CD14-positive monocyte (primary cell): ENCODE data around the gene PIGL. TPM values are rescaled to one million over a fixed set of nuclear protein-coding genes. Genes with fewer than 3 reads are reported as not detected.

Experiments
- DNase-seq, 3 donors: peaks; one replicate each; pipeline ENCODE4 v3.0.0-alpha.2; 2011 to 2022
- H2AFZ ChIP-seq: 2 replicates; pipeline ENCODE4 v1.6.0; 2012; ENCODE audit warnings: mild to moderate bottlenecking, low read depth, low read length, inconsistent platforms; ENCODE audit not compliant: insufficient read depth, poor library complexity, severe bottlenecking
- H3K27ac ChIP-seq, 2 donors: 1 replicate in 1 of 2; 2 replicates in 1 of 2; pipeline ENCODE4 v1.5.1; 2012 to 2013; ENCODE audit warnings: low read length in 2 of 2, control low read depth in 1 of 2, inconsistent platforms in 1 of 2, low read depth in 1 of 2, mild to moderate bottlenecking in 1 of 2
- H3K27me3 ChIP-seq, 2 donors: one replicate each; pipeline versions ENCODE4 v1.6.0 to v1.6.1; 2011 to 2013; ENCODE audit warnings: low read length in 2 of 2; ENCODE audit not compliant: control insufficient read depth in 2 of 2, insufficient read depth in 2 of 2
- H3K36me3 ChIP-seq, 2 donors: replicated peaks in 1 of 2; 1 replicate in 1 of 2; 2 replicates in 1 of 2; pipeline versions ENCODE4 v1.5.1 to v1.6.1; 2012 to 2013; ENCODE audit warnings: low read length in 2 of 2, control low read depth in 1 of 2, inconsistent platforms in 1 of 2, mild to moderate bottlenecking in 1 of 2; ENCODE audit not compliant: insufficient read depth in 2 of 2, control insufficient read depth in 1 of 2
- H3K4me1 ChIP-seq, 2 donors: 1 replicate in 1 of 2; 2 replicates in 1 of 2; pipeline versions ENCODE4 v1.5.1 to v1.6.1; 2012 to 2013; ENCODE audit warnings: low read length in 2 of 2, control low read depth in 1 of 2, inconsistent platforms in 1 of 2, mild to moderate bottlenecking in 1 of 2, moderate library complexity in 1 of 2; ENCODE audit not compliant: insufficient read depth in 2 of 2, control insufficient read depth in 1 of 2
- H3K4me2 ChIP-seq: replicated peaks from 2 replicates; pipeline ENCODE3; 2012; ENCODE audit warnings: low read length, moderate library complexity, mild to moderate bottlenecking; ENCODE audit not compliant: poor library complexity, severe bottlenecking; ENCODE audit errors: extremely low read depth
- H3K4me3 ChIP-seq, 3 experiments: fragments of 200-600 bp in 1 of 3; sonication (generic) in 1 of 3; replicated peaks in 1 of 3; 1 replicate in 2 of 3; 2 replicates in 1 of 3; pipeline ENCODE4 v1.5.1; 2011 to 2013; ENCODE audit warnings: low read length in 3 of 3, mild to moderate bottlenecking in 3 of 3, control low read depth in 2 of 3, low read depth in 2 of 3, inconsistent platforms in 1 of 3, moderate library complexity in 1 of 3
- H3K79me2 ChIP-seq: 2 replicates; pipeline ENCODE4 v1.6.0; 2012; ENCODE audit warnings: mild to moderate bottlenecking, control low read depth, inconsistent platforms, low read length, moderate library complexity; ENCODE audit not compliant: insufficient read depth
- H3K9ac ChIP-seq: 2 replicates; pipeline ENCODE4 v1.6.0; 2017; ENCODE audit warnings: low read length, mild to moderate bottlenecking; ENCODE audit not compliant: insufficient read depth, poor library complexity, severe bottlenecking
- H3K9me3 ChIP-seq, 2 donors: replicated peaks in 1 of 2; 1 replicate in 1 of 2; 2 replicates in 1 of 2; pipeline versions ENCODE4 v1.5.1 to v1.6.1; 2012 to 2013; ENCODE audit warnings: low read length in 2 of 2, control low read depth in 1 of 2; ENCODE audit not compliant: control insufficient read depth in 1 of 2, insufficient read depth in 1 of 2
- H4K20me1 ChIP-seq: 2 replicates; pipeline ENCODE4 v1.6.0; 2012; ENCODE audit warnings: mild to moderate bottlenecking, low read length, control low read depth, moderate library complexity; ENCODE audit not compliant: insufficient read depth
- H3K27ac Mint-ChIP-seq, 7 donors: one replicate each; pipeline ENCODE4 v1.8.0; 2020; ENCODE audit warnings: mild to moderate bottlenecking in 7 of 7, mixed read lengths in 7 of 7, moderate library complexity in 6 of 7, inconsistent platforms in 2 of 7
- H3K27me3 Mint-ChIP-seq, 3 donors: one replicate each; pipeline ENCODE4 v1.8.0; 2021 to 2022; ENCODE audit warnings: low read depth in 3 of 3, mild to moderate bottlenecking in 3 of 3, mixed read lengths in 3 of 3, moderate library complexity in 3 of 3, inconsistent platforms in 1 of 3
- H3K36me3 Mint-ChIP-seq, 2 donors: one replicate each; pipeline ENCODE4 v1.8.0; 2020; ENCODE audit warnings: mixed read lengths in 2 of 2, inconsistent platforms in 1 of 2, mild to moderate bottlenecking in 1 of 2
- H3K4me1 Mint-ChIP-seq: one replicate; pipeline ENCODE4 v1.8.0; 2020; ENCODE audit warnings: mild to moderate bottlenecking, mixed read lengths
- H3K4me3 Mint-ChIP-seq, 2 donors: one replicate each; pipeline ENCODE4 v1.8.0; 2020; ENCODE audit warnings: mild to moderate bottlenecking in 2 of 2, mixed read lengths in 2 of 2, moderate library complexity in 1 of 2
- H3K9me3 Mint-ChIP-seq, 7 donors: one replicate each; pipeline ENCODE4 v1.8.0; 2020 to 2022; ENCODE audit warnings: mixed read lengths in 7 of 7, mild to moderate bottlenecking in 6 of 7, moderate library complexity in 6 of 7, inconsistent platforms in 2 of 7
- CTCF ChIP-seq: fragments of 200-600 bp; IDR thresholded peaks from one replicate; pipeline ENCODE4 v1.8.0; 2022; ENCODE audit warnings: antibody characterized with exemption, mild to moderate bottlenecking
- WGBS: methylation state at CpG from one replicate; pipeline ENCODE4 v1.1.5; 2013; ENCODE audit warnings: missing lambda C conversion rate; ENCODE audit not compliant: insufficient coverage; 5-methylcytosine and 5-hydroxymethylcytosine counted together
- intact Hi-C, 2 donors: fragments of 100-400 bp; cut with micrococcal nuclease; formaldehyde crosslinking; loops; one replicate each; pipeline versions ENCODE4 v1.15.0 to v1.15.1; 2023
- polyA plus RNA-seq, 3 donors: library from polyadenylated mRNA; depleted of rRNA in 1 of 3; unstranded in 2 of 3; stranded (reverse) in 1 of 3; fragments of 300-500 nt in 2 of 3; fragments of >200 nt in 1 of 3; fragmentation: Illumina TruSeq in 2 of 3; gene quantifications; 1 replicate in 2 of 3; 2 replicates in 1 of 3; pipeline ENCODE4 v1.2.3, GENCODE V29; 2012 to 2021

Gene PIGL
- polyA plus RNA-seq, 3 donors = 3.6 to 44.2 (median 4.0) TPM

DNA sequence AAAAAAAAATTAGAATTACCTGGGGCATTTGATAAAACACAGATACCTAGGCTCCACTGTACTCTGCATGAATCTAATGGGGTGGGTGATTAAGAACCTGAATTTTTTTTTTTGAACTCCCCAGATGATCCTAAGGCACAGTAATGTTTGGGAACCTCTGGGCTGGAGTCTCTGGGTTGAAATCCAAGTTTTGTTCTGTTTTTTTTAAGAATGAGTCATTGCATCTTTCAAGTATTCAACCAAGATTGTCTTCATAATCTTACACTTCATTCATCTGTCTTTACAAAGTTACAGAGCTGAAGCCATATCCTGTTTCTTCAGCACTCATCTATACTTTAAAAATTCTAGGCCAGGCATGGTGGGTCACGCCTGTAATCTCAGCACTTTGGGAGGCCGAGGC lies 52.6 kb downstream of the PIGL start:
- Histone ChIP-seq H3K9me3 (no peaks in the 10 kb centered on the region), H4K20me1 (no peaks in the 10 kb centered on the region), H3K4me3 (no peak overlapping the region), H3K4me2 (no peak overlapping the region), H3K36me3 (no peaks in the 10 kb centered on the region), H3K9ac (no peak overlapping the region), H3K27me3 (no peaks in the 10 kb centered on the region), H2AFZ (no peak overlapping the region), H3K27ac (no peak overlapping the region), H3K4me1 (peaks cover 22 to 25% of the 10 kb centered on the region in 2 donors), H3K79me2 (no peaks in the 10 kb centered on the region)
- Mint-ChIP-seq H3K4me3 (no peak overlapping the region), H3K27ac (peak overlapping the region in 1 of 7 donors; percentile 63), H3K4me1 (peaks cover 23% of the 10 kb centered on the region), H3K9me3 (peaks cover 0 to 3% (median 0%) of the 10 kb centered on the region in 7 donors), H3K36me3 (peaks cover 0 to 3% of the 10 kb centered on the region in 2 donors), H3K27me3 (peaks cover 0 to 5% (median 0%) of the 10 kb centered on the region in 3 donors)
- intact Hi-C loops = no loop called here
- no peak for TF ChIP-seq CTCF
- WGBS = 100% methylated on average over 1 of the region's 2 CpGs
- DNase-seq = no peak

- H3K27ac ChIP-seq = no peak overlapping the region
- H3K4me2 ChIP-seq = no peak overlapping the region
- peaks cover 0 to 9% (median 3%) of the 10 kb centered on the region in 7 donors for H3K9me3 Mint-ChIP-seq
Observed at GRCh38 chr17:16272111-16272840, 55.3 kb downstream of the PIGL start.

More at GRCh38 chr17:16272111-16272840, 55.3 kb downstream of the PIGL start:
- Histone ChIP-seq H3K9me3 (peaks cover 0 to 4% of the 10 kb centered on the region in 2 donors), H3K36me3 (no peaks in the 10 kb centered on the region), H3K27me3 (no peaks in the 10 kb centered on the region), H3K4me1 (peaks cover 17 to 19% of the 10 kb centered on the region in 2 donors), H3K9ac (no peak overlapping the region), H3K4me3 (no peak overlapping the region), H4K20me1 (no peaks in the 10 kb centered on the region), H3K79me2 (no peaks in the 10 kb centered on the region), H2AFZ (no peak overlapping the region)
- no peak for DNase-seq
- no peak overlapping the region for H3K4me3 Mint-ChIP-seq
- H3K27ac Mint-ChIP-seq = peak overlapping the region in 1 of 7 donors; percentile 45
- TF ChIP-seq CTCF = no peak
- intact Hi-C loops = no loop called here
- no CpG with 5 or more reads among the region's 3 CpGs for WGBS
- H3K4me1 Mint-ChIP-seq = peaks cover 18% of the 10 kb centered on the region
- peaks cover 0 to 3% (median 0%) of the 10 kb centered on the region in 3 donors for H3K27me3 Mint-ChIP-seq
- peaks cover 0 to 1% of the 10 kb centered on the region in 2 donors for H3K36me3 Mint-ChIP-seq
